Measurements from ENCODE around the gene SOBP.

Gene SOBP

GRCh38 chr6:107523794-107524193 lies 33.9 kb downstream of the SOBP start:
- DNase-seq (ENCODE audit: low read depth) = no peak
- H3K4me3 ChIP-seq (ENCODE audit: control insufficient read depth, low read depth, low read length) = no peak overlapping the region
- TF ChIP-seq CTCF (conservative IDR thresholded peaks at IDR 0.05; ENCODE audit: control insufficient read depth, insufficient read depth, low read depth, low read length) = no peak

- TF ChIP-seq CTCF (conservative IDR thresholded peaks at IDR 0.05; ENCODE audit: control insufficient read depth, insufficient read depth, low read depth, low read length) = no peak
- no peak for DNase-seq (ENCODE audit: low read depth)
- no peak overlapping the region for H3K4me3 ChIP-seq (ENCODE audit: control insufficient read depth, low read depth, low read length)
Measured at GRCh38 chr6:107524626-107525025, 34.7 kb downstream of the SOBP start.

- H3K4me3 ChIP-seq (ENCODE audit: control insufficient read depth, low read depth, low read length) = no peak overlapping the region
- no peak for TF ChIP-seq CTCF (conservative IDR thresholded peaks at IDR 0.05; ENCODE audit: control insufficient read depth, insufficient read depth, low read depth, low read length)
- DNase-seq (ENCODE audit: low read depth) = no peak
Measured at GRCh38 chr6:107531868-107532267, 42.0 kb downstream of the SOBP start.

GRCh38 chr6:107532706-107533105 lies 42.8 kb downstream of the SOBP start:
- DNase-seq (ENCODE audit: low read depth) = no peak
- no peak for TF ChIP-seq CTCF (conservative IDR thresholded peaks at IDR 0.05; ENCODE audit: control insufficient read depth, insufficient read depth, low read depth, low read length)
- H3K4me3 ChIP-seq (ENCODE audit: control insufficient read depth, low read depth, low read length) = no peak overlapping the region

- H3K4me3 ChIP-seq (ENCODE audit: control insufficient read depth, low read depth, low read length) = no peak overlapping the region
- DNase-seq (ENCODE audit: low read depth) = no peak
- TF ChIP-seq CTCF (conservative IDR thresholded peaks at IDR 0.05; ENCODE audit: control insufficient read depth, insufficient read depth, low read depth, low read length) = no peak
Measured at GRCh38 chr6:107533415-107534059, 43.6 kb downstream of the SOBP start.

- DNase-seq (ENCODE audit: low read depth) = no peak
- no peak overlapping the region for H3K4me3 ChIP-seq (ENCODE audit: control insufficient read depth, low read depth, low read length)
- no peak for TF ChIP-seq CTCF (conservative IDR thresholded peaks at IDR 0.05; ENCODE audit: control insufficient read depth, insufficient read depth, low read depth, low read length)
Measured at GRCh38 chr6:107534571-107535141, 44.7 kb downstream of the SOBP start.
